ENCODE results near the gene RARB. TPM values are rescaled to one million over a fixed set of nuclear protein-coding genes. Genes with fewer than 3 reads are reported as not detected.

Gene RARB
- total and polyA plus RNA-seq, 10 donors = 1.5 to 13.0 (median 7.5) TPM

DNA sequence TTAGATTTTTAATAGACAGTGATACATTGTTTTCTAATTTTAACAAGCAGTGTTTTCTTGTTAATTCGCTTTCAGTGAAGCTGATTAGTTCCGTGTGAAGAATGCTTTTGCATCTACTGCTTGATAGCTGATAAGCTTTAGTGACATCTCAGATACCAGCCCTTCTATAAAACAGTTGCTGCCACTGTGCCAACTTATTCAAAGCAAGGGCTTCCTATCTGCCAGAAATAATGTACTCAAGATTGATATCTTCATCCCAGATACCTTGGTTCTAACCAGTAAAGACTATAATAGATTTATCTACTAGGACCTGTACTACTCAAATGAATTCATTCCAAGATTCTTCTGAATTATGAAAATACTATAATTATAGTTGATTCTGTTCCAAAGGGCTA is 30.4 kb downstream of the RARB start:
- H3K27ac ChIP-seq = peak overlapping the region in 1 of 8 donors; percentile 10
- no peaks in the 10 kb centered on the region for H3K27me3 ChIP-seq (replicated peaks in 1 of 7)
- DNase-seq = no peak
- no peak for TF ChIP-seq POLR2AphosphoS5 (IDR thresholded peaks at IDR 0.05)
- TF ChIP-seq POLR2A (IDR thresholded peaks at IDR 0.05) = no peak
- TF ChIP-seq, protein P1, sequence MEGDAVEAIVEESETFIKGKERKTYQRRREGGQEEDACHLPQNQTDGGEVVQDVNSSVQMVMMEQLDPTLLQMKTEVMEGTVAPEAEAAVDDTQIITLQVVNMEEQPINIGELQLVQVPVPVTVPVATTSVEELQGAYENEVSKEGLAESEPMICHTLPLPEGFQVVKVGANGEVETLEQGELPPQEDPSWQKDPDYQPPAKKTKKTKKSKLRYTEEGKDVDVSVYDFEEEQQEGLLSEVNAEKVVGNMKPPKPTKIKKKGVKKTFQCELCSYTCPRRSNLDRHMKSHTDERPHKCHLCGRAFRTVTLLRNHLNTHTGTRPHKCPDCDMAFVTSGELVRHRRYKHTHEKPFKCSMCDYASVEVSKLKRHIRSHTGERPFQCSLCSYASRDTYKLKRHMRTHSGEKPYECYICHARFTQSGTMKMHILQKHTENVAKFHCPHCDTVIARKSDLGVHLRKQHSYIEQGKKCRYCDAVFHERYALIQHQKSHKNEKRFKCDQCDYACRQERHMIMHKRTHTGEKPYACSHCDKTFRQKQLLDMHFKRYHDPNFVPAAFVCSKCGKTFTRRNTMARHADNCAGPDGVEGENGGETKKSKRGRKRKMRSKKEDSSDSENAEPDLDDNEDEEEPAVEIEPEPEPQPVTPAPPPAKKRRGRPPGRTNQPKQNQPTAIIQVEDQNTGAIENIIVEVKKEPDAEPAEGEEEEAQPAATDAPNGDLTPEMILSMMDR (IDR thresholded peaks at IDR 0.05 in 8 of 11, conservative IDR thresholded peaks at IDR 0.05 in 3 of 11) = no peak
- no peaks in the 10 kb centered on the region for H3K36me3 ChIP-seq
- peaks cover 0 to 24% (median 9%) of the 10 kb centered on the region in 6 donors for H3K4me1 ChIP-seq
- no peak overlapping the region for H3K4me3 ChIP-seq
- 76 to 92% (median 80%) methylated on average over 2 of the region's 2 CpGs for WGBS, 5 donors
- intact Hi-C loops (cut with DNase I; ENCODE audit: low total_unique reads) = no loop called here
- H3K9me3 ChIP-seq = no peaks in the 10 kb centered on the region

DNA sequence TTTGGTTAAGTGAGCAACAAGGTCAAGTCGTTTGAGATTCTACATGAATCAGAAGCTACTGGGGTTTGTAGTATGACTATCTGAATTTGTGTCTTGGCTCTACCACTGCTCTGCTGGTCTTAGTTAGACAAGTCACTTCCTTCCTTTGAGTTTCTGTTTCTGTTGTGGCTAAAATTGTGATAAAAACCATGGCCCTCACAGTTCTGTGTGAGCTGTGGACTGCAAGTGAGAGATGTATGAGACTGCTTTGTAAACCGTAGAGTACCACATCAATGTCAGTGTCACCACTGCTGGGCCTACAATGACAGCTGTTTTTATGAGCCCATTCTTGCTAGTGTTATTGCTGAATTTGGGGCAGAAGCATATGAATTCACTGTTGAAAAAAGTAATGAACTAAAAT is 32.7 kb downstream of the RARB start:
- Histone ChIP-seq H3K4me1 (peaks cover 0 to 18% (median 6%) of the 10 kb centered on the region in 6 donors), H3K36me3 (no peaks in the 10 kb centered on the region), H3K4me3 (no peak overlapping the region), H3K9me3 (no peaks in the 10 kb centered on the region), H3K27me3 (replicated peaks in 1 of 7) (no peaks in the 10 kb centered on the region), H3K27ac (peak overlapping the region in 5 of 8 donors; percentile 18 to 64 (median 40))
- WGBS, 5 donors = 14 to 34% (median 26%) methylated on average over 2 of the region's 2 CpGs
- no peak for DNase-seq
- intact Hi-C loops (cut with DNase I; ENCODE audit: low total_unique reads) = no loop called here
- TF ChIP-seq, protein P1 (IDR thresholded peaks at IDR 0.05 in 8 of 11, conservative IDR thresholded peaks at IDR 0.05 in 3 of 11) = no peak
- TF ChIP-seq POLR2A (IDR thresholded peaks at IDR 0.05) (no peak), POLR2AphosphoS5 (IDR thresholded peaks at IDR 0.05) (no peak)

DNA sequence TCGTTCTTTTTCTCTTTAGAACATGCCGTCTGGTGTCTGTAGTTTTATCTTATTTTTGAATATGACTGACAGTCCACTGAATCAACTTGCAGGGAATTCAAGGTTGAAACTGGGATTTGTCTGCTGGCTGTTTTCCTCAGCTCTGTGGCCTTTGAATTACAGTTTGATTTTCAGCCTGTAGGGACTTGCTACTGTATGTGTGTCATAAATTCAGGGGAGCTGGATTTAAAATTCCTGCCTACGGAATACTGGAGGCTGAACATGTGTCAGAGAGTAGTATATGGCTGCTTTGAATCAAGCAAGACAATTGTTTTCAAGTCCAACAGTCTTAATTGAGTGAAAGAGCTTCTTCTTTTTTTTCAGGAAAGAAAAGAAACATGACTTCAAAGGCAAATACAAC is 33.9 kb downstream of the RARB start:
- no peaks in the 10 kb centered on the region for H3K27me3 ChIP-seq (replicated peaks in 1 of 7)
- WGBS, 5 donors = 79 to 94% (median 90%) methylated on average over 3 of the region's 3 CpGs
- no peak for DNase-seq
- no peaks in the 10 kb centered on the region for H3K9me3 ChIP-seq
- peaks cover 0 to 13% (median 6%) of the 10 kb centered on the region in 6 donors for H3K4me1 ChIP-seq
- H3K27ac ChIP-seq = peak overlapping the region in 2 of 8 donors; percentile 36 to 64
- H3K36me3 ChIP-seq = no peaks in the 10 kb centered on the region
- no peak overlapping the region for H3K4me3 ChIP-seq
- no peak for TF ChIP-seq POLR2A (IDR thresholded peaks at IDR 0.05)
- no peak for TF ChIP-seq POLR2AphosphoS5 (IDR thresholded peaks at IDR 0.05)
- TF ChIP-seq, protein P1 (IDR thresholded peaks at IDR 0.05 in 8 of 11, conservative IDR thresholded peaks at IDR 0.05 in 3 of 11) = no peak
- intact Hi-C loops (cut with DNase I; ENCODE audit: low total_unique reads) = no loop called here

DNA sequence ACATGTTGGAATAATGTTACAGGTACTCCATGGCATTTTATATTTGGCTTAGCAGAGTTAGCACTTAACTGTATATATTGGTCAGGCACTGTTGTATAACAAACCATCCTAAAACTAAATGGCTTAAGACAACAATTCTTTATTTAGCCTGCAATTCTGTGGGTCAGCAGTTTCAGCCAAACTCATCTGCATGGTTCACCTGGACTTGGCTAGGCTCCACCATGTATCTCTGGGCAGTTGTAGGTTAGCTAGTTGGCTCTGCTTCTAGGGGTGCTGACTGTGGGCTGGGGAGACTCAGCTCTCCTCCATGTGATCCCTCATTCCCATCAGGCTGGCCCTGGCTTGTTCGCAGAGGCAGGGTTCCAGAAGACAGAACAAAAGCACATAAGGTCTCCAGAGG is 34.4 kb downstream of the RARB start:
- intact Hi-C loops (cut with DNase I; ENCODE audit: low total_unique reads) = no loop called here
- no peak for DNase-seq
- H3K36me3 ChIP-seq = no peaks in the 10 kb centered on the region
- H3K27me3 ChIP-seq (replicated peaks in 1 of 7) = no peaks in the 10 kb centered on the region
- no peaks in the 10 kb centered on the region for H3K9me3 ChIP-seq
- WGBS, 5 donors = 85 to 97% (median 92%) methylated on average over 1 of the region's 1 CpG
- no peak overlapping the region for H3K27ac ChIP-seq
- H3K4me3 ChIP-seq = no peak overlapping the region
- TF ChIP-seq, protein P1 (IDR thresholded peaks at IDR 0.05 in 8 of 11, conservative IDR thresholded peaks at IDR 0.05 in 3 of 11) = no peak
- TF ChIP-seq POLR2AphosphoS5 (IDR thresholded peaks at IDR 0.05) = no peak
- TF ChIP-seq POLR2A (IDR thresholded peaks at IDR 0.05) = no peak
- H3K4me1 ChIP-seq = peaks cover 0 to 13% (median 6%) of the 10 kb centered on the region in 6 donors
